ENCODE results near the gene FIBCD1. TPM values are rescaled to one million over a fixed set of nuclear protein-coding genes. Genes with fewer than 3 reads are reported as not detected.

FIBCD1 gene
- total RNA-seq, 4 donors from 2014 or later: not detected

DNA sequence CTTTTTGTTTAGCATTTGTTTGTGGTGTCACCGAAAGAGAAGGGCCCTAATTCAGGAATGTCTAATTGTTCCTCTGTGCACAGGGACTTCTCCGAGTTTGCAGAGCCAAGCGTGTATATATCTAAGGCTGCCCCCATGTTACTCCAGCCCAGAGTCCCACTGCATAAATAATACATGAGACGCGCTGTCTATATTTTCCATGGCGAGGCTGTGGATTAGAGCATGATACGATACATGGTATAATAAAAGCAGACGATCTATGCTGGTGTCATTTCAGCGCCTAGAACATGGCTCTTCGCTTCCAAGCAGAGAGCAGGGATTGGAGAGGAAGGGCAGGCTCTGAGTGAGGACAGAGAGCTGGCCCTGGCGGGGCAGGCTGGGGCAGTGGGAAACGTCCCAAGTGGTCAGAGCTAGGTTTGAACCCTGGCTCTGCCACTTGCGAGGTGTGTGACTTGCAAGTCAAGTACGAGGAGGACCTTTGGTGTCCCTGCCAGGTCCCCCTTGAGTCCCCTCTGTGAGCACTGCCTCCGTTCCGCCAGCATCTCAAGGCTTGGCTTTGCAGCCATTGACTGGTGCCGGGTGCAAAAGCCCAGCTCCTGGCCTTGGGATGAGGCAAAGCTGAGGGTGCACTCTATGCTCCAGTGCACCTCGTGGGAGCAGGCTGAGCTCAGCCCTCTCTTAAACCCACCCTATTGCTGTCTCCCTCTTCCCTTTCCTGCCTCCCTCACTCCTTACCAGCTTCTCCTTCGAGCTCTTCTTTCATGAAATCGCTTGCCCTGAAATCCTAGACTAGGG is 40.7 kb upstream of the FIBCD1 start:
- H3K36me3 ChIP-seq: no peaks in the 10 kb centered on the region
- intact Hi-C loops (cut with DNase I): no loop called here
- no peaks in the 10 kb centered on the region for H3K4me1 ChIP-seq
- H3K27ac ChIP-seq: no peak overlapping the region
- WGBS, 2 donors: 75 to 79% methylated on average over 20 of the region's 20 CpGs
- H3K9me3 ChIP-seq: no peaks in the 10 kb centered on the region
- peaks cover 0 to 46% (median 0%) of the 10 kb centered on the region in 4 donors for H3K27me3 ChIP-seq
- DNase-seq: no peak
- TF ChIP-seq, protein P1, sequence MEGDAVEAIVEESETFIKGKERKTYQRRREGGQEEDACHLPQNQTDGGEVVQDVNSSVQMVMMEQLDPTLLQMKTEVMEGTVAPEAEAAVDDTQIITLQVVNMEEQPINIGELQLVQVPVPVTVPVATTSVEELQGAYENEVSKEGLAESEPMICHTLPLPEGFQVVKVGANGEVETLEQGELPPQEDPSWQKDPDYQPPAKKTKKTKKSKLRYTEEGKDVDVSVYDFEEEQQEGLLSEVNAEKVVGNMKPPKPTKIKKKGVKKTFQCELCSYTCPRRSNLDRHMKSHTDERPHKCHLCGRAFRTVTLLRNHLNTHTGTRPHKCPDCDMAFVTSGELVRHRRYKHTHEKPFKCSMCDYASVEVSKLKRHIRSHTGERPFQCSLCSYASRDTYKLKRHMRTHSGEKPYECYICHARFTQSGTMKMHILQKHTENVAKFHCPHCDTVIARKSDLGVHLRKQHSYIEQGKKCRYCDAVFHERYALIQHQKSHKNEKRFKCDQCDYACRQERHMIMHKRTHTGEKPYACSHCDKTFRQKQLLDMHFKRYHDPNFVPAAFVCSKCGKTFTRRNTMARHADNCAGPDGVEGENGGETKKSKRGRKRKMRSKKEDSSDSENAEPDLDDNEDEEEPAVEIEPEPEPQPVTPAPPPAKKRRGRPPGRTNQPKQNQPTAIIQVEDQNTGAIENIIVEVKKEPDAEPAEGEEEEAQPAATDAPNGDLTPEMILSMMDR (IDR thresholded peaks at IDR 0.05): no peak
- TF ChIP-seq POLR2A (IDR thresholded peaks at IDR 0.05): no peak
- no peak overlapping the region for H3K4me3 ChIP-seq

DNA sequence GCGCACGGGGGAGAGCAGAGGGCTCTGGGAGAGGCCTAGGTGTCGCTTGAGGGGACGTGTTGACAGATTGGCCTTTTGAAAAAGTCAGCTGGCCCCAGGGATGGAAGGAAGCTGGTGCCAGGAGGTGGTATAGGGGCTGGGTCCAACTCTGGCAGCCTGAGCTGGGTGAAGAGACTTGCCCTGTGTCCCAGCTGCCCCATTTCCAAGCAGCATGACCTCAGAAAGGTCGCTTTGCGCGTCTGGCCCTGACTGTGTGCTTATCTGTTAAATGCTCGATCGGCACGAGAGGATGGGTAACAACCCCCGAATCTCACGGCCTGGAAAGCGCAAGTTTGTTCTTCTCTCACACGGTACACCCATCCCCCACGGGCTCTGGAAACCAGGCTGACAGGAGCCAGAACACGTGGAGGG is 38.8 kb upstream of the FIBCD1 start:
- Histone ChIP-seq H3K4me1 (no peaks in the 10 kb centered on the region), H3K27me3 (peaks cover 0 to 61% (median 0%) of the 10 kb centered on the region in 4 donors), H3K36me3 (no peaks in the 10 kb centered on the region), H3K27ac (no peak overlapping the region), H3K4me3 (no peak overlapping the region), H3K9me3 (no peaks in the 10 kb centered on the region)
- DNase-seq: no peak
- TF ChIP-seq, protein P1 (IDR thresholded peaks at IDR 0.05): no peak
- no peak for TF ChIP-seq POLR2A (IDR thresholded peaks at IDR 0.05)
- 53 to 60% methylated on average over 12 to 15 of the region's 16 CpGs for WGBS, 2 donors
- intact Hi-C loops (cut with DNase I): no loop called here

DNA sequence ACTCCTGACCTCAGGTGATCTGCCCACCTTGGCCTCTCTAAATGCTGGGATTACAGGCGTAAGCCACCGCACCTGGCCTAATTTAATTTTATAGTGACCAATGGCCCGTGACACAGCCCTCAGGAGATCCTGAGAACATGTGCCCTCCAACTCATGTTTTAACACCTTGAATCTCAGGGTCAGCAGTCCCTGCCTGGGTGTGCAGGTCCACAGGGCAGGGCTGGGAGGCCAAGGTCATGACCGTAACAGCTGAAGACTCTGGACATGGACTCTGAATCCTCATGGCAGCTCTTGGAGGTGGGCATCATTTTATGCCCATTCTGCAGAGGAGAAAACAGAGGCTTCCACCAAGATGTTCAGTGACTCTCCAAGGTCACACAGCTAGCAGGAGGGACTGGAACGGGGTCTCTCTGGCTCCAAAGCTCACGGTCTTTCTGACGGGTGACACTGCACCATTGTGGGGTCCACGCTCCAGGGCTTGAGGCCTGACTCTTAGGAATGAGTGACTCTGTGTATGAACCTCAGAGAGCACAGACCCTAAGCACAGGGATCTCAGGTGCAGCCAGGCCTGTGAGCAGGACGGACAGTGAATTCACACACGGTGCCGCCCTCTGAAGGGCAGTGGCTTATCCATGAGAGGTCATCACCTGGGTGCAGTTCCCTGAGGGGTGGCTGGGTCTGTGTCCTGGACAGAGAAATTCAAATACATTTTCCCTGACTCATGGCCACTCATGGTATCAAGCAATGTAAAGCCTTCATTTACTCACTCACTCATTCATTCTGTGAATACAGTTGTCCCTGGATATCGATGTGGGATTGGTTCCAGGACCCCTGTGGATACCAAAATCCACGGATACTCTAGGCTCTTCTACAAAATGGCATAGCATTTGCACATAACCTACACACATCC is 37.1 kb upstream of the FIBCD1 start:
- H3K27me3 ChIP-seq: peaks cover 0 to 77% (median 0%) of the 10 kb centered on the region in 4 donors
- no peak overlapping the region for H3K4me3 ChIP-seq
- H3K9me3 ChIP-seq: no peaks in the 10 kb centered on the region
- no peak overlapping the region for H3K27ac ChIP-seq
- 70 to 74% methylated on average over 4 to 10 of the region's 13 CpGs for WGBS, 2 donors
- no peaks in the 10 kb centered on the region for H3K4me1 ChIP-seq
- DNase-seq: no peak
- H3K36me3 ChIP-seq: no peaks in the 10 kb centered on the region
- intact Hi-C loops (cut with DNase I): no loop called here
- TF ChIP-seq, protein P1 (IDR thresholded peaks at IDR 0.05): no peak
- no peak for TF ChIP-seq POLR2A (IDR thresholded peaks at IDR 0.05)

DNA sequence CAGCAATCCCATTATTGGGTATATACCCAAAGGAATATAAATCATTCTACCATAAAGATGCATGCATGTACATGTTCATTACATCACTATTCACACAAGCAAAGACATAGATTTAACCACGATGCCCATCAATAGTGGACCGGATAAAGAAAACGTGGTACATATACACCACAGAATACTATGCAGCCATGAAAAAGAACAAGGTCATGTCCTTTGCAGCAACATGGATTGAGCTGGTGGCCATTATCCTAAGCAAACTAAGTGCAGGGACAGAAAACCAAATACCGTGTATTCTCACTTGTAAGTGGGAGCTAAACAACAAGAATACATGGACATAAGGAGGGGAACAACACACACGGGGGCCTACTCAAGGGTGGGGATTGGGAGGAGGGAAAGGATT is 36.1 kb upstream of the FIBCD1 start:
- no peak for DNase-seq
- intact Hi-C loops (cut with DNase I): no loop called here
- peaks cover 0 to 70% (median 0%) of the 10 kb centered on the region in 4 donors for H3K27me3 ChIP-seq
- H3K9me3 ChIP-seq: no peaks in the 10 kb centered on the region
- TF ChIP-seq, protein P1 (IDR thresholded peaks at IDR 0.05): no peak
- TF ChIP-seq POLR2A (IDR thresholded peaks at IDR 0.05): no peak
- no peak overlapping the region for H3K27ac ChIP-seq
- no peaks in the 10 kb centered on the region for H3K4me1 ChIP-seq
- H3K4me3 ChIP-seq: no peak overlapping the region
- 52 to 74% methylated on average over 5 of the region's 5 CpGs for WGBS, 2 donors
- H3K36me3 ChIP-seq: no peaks in the 10 kb centered on the region

DNA sequence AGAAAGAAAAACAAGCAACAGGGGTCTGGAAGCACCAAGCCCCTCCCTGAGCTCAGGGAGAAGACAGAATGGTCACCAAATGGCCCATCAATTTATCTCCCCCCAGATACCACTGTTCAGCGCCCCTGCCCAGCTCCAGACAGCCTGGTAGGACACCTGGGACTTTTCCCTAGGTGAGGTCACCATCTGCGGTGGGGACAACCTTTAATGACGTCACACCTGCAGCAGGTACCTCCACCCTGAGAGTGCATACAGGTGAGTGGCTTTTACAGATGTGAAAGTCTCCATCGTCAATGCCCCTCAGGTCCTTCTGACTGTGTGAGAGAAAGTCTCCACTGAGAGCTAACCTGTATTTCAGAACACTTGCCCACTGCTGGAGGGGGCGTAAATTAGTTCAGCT is 35.6 kb upstream of the FIBCD1 start:
- Histone ChIP-seq H3K9me3 (no peaks in the 10 kb centered on the region), H3K27ac (no peak overlapping the region), H3K4me3 (no peak overlapping the region), H3K36me3 (no peaks in the 10 kb centered on the region), H3K4me1 (no peaks in the 10 kb centered on the region), H3K27me3 (peaks cover 0 to 66% (median 0%) of the 10 kb centered on the region in 4 donors)
- no peak for TF ChIP-seq POLR2A (IDR thresholded peaks at IDR 0.05)
- TF ChIP-seq, protein P1 (IDR thresholded peaks at IDR 0.05): no peak
- intact Hi-C loops (cut with DNase I): no loop called here
- WGBS, 2 donors: 63 to 85% methylated on average over 2 to 5 of the region's 5 CpGs
- no peak for DNase-seq
